Thoracic aorta (tissue), 2 donors: ENCODE measurements around the gene PLSCR4. TPM values are rescaled to one million over a fixed set of nuclear protein-coding genes. Genes with fewer than 3 reads are reported as not detected.

Experiments
- ATAC-seq: fragments of 150-250 bp; one replicate; pipeline ENCODE4 v1.8.0; 2017; ENCODE audit warnings: low read depth; ENCODE audit not compliant: insufficient number of reproducible peaks, low FRiP score
- DNase-seq: peaks from one replicate; pipeline ENCODE4 v3.0.0-alpha.2; 2020; ENCODE audit warnings: low spot score
- H3K27ac ChIP-seq, 2 donors: fragments of 200-600 bp; sonication (generic); 1 replicate in 1 of 2; 2 replicates in 1 of 2; pipeline ENCODE4 v1.5.1; 2016; ENCODE audit warnings: mild to moderate bottlenecking in 2 of 2, moderate library complexity in 2 of 2
- H3K27me3 ChIP-seq: fragments of 200-600 bp; sonication (generic); replicated peaks from 2 replicates; pipeline ENCODE4 v1.6.0; 2016; ENCODE audit warnings: mild to moderate bottlenecking; ENCODE audit not compliant: insufficient read depth
- H3K36me3 ChIP-seq: fragments of 200-600 bp; sonication (generic); one replicate; pipeline ENCODE4 v1.5.1; 2016
- H3K4me1 ChIP-seq, 2 donors: fragments of 200-600 bp; sonication (generic); 1 replicate in 1 of 2; 2 replicates in 1 of 2; pipeline versions ENCODE4 v1.5.1 to v1.6.0; 2016; ENCODE audit warnings: low read depth in 2 of 2, mild to moderate bottlenecking in 1 of 2; ENCODE audit not compliant: control insufficient read depth in 1 of 2
- H3K4me3 ChIP-seq: fragments of 200-600 bp; sonication (generic); 2 replicates; pipeline ENCODE4 v1.5.1; 2016; ENCODE audit warnings: mild to moderate bottlenecking
- H3K9me3 ChIP-seq: fragments of 200-600 bp; sonication (generic); 2 replicates; pipeline ENCODE4 v1.5.1; 2016
- total RNA-seq, 2 donors: library from RNA; depleted of rRNA; stranded (reverse); fragments of >200 nt; gene quantifications; one replicate each; pipeline versions ENCODE4 v1.1.0 to v1.2.3, GENCODE V29; 2016
- TF ChIP-seq, protein P1 (sequence below): fragments of 200-600 bp; sonication (generic); IDR thresholded peaks from one replicate; pipeline ENCODE4 v1.5.1; 2019; ENCODE audit warnings: antibody characterized with exemption

Gene PLSCR4
- total RNA-seq, 2 donors from 2014 or later: 115 to 148 TPM

DNA sequence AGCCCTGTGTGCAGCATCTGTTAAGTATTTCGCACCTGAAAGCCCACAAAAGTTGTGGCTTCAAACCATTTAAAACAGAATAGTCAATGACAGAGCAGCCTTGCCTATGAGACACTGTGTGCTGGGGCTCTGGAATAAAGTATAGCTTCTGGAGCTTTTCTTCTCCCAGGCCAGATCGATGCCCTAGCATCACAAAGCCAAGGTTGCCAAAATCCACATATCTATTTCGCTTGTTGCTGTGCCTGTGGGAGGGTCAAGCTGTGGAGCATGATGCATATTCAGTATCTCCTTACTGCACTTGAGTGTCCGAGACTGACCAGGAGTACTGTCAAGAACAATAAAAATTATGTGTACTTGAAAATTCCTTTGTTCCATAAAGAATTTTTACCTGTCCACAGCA lies 97.5 kb downstream of the PLSCR4 start:
- TF ChIP-seq, protein P1, sequence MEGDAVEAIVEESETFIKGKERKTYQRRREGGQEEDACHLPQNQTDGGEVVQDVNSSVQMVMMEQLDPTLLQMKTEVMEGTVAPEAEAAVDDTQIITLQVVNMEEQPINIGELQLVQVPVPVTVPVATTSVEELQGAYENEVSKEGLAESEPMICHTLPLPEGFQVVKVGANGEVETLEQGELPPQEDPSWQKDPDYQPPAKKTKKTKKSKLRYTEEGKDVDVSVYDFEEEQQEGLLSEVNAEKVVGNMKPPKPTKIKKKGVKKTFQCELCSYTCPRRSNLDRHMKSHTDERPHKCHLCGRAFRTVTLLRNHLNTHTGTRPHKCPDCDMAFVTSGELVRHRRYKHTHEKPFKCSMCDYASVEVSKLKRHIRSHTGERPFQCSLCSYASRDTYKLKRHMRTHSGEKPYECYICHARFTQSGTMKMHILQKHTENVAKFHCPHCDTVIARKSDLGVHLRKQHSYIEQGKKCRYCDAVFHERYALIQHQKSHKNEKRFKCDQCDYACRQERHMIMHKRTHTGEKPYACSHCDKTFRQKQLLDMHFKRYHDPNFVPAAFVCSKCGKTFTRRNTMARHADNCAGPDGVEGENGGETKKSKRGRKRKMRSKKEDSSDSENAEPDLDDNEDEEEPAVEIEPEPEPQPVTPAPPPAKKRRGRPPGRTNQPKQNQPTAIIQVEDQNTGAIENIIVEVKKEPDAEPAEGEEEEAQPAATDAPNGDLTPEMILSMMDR: no peak
- DNase-seq (no peak), ATAC-seq (no peak)
- no peaks in the 10 kb centered on the region for H3K9me3 ChIP-seq
- H3K36me3 ChIP-seq: no peaks in the 10 kb centered on the region
- peak overlapping the region; percentile 61 to 98 for H3K27ac ChIP-seq
- no peaks in the 10 kb centered on the region for H3K27me3 ChIP-seq
- peaks cover 42 to 69% of the 10 kb centered on the region in 2 donors for H3K4me1 ChIP-seq
- H3K4me3 ChIP-seq: peak overlapping the region; percentile 56

DNA sequence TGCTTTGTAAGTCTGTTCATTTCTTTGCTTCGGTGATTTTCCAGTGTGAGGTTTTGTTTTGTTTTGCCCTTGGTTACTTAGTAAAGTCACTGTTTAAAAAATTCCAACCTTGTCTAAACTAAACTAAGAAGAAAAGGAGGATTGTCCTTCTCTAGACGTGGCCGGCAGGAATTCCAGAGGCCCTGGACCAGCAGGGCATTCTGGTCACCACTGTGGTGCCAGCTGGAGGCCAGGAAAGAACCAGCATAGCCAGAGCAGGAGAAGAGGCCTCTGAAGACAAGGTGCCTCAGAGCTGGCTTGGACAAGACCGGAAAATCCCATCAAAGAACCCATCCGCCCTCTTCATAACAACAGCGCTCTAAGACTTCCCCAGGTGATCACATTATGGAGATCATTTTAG lies 98.1 kb downstream of the PLSCR4 start:
- no peak for ATAC-seq
- Histone ChIP-seq H3K27me3 (no peaks in the 10 kb centered on the region), H3K9me3 (no peaks in the 10 kb centered on the region), H3K36me3 (no peaks in the 10 kb centered on the region), H3K4me3 (peak overlapping the region; percentile 56), H3K4me1 (peaks cover 47 to 73% of the 10 kb centered on the region in 2 donors), H3K27ac (peak overlapping the region; percentile 61 to 98)
- TF ChIP-seq, protein P1: no peak
- DNase-seq: no peak

DNA sequence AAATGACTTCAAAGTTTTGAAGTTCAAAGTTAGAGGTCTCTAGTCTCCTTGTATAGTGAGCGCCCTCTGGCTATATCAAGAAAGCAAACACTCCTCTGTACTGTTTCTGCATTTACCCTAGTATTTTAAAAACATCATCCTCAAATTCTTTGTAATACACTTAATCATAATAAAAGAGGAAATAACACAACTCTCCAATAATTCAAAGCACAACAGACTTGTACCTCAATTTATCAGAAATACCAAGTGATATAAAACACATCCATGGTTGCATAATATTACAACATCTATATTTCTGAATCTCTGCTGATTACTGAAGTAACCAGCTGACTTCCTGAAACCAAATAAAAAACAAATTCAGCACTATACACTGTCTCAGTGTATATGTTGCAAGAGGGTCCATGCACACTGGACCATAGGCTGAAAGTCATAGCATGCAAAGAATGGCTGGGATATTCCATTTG lies 102.4 kb downstream of the PLSCR4 start:
- Histone ChIP-seq H3K4me1 (peaks cover 55 to 84% of the 10 kb centered on the region in 2 donors), H3K36me3 (no peaks in the 10 kb centered on the region), H3K27ac (peak overlapping the region in 1 of 2 donors; percentile 28), H3K9me3 (no peaks in the 10 kb centered on the region), H3K4me3 (no peak overlapping the region), H3K27me3 (no peaks in the 10 kb centered on the region)
- DNase-seq (no peak), ATAC-seq (no peak)
- TF ChIP-seq, protein P1: no peak

DNA sequence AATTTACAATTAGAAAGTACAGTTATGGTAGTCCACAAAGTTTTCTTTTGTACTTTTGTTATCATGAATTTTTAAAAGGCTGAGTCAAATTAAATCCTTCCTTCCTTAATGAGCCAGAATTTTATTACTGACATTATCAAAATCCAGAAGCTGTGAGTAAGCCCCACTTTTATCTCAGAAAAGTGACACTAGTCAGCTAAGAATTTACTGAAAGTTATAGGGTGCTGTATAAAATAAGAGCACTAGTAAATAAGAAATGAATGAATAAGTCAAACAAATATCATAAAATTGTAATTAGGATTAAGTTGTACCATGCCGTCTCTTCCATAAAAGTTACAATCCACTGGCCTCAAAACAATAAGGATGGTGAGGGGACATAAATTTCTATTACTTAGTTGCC lies 105.3 kb downstream of the PLSCR4 start:
- DNase-seq (no peak), ATAC-seq (no peak)
- peaks cover 53 to 85% of the 10 kb centered on the region in 2 donors for H3K4me1 ChIP-seq
- no peaks in the 10 kb centered on the region for H3K36me3 ChIP-seq
- TF ChIP-seq, protein P1: no peak
- H3K27me3 ChIP-seq: no peaks in the 10 kb centered on the region
- no peaks in the 10 kb centered on the region for H3K9me3 ChIP-seq
- no peak overlapping the region for H3K27ac ChIP-seq
- no peak overlapping the region for H3K4me3 ChIP-seq

DNA sequence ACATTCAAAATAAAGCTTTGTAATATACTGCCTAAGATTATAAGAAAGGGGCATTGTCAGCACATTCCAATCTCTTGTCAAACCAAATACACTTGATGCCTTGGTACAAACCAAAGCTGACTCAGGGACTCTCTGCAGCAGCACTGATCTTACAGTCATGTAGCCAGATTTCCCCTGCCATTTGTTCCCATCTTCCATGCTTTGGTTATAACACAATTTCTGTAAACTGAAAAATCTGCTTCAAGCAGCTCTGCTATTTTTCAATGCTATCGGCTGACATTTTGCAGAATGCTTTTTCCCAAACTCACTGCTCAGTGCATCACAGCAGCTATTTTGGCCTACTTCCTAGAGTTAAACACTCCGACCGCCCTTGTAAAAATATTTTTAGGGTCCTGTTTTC lies 108.1 kb downstream of the PLSCR4 start:
- TF ChIP-seq, protein P1: no peak
- peak overlapping the region; percentile 48 for H3K4me3 ChIP-seq
- no peak for ATAC-seq

More for the DNA sequence above, 108.1 kb downstream of the PLSCR4 start:
- DNase-seq: no peak
- Histone ChIP-seq H3K9me3 (no peaks in the 10 kb centered on the region), H3K36me3 (no peaks in the 10 kb centered on the region), H3K27ac (peak overlapping the region in 1 of 2 donors; percentile 49), H3K27me3 (no peaks in the 10 kb centered on the region), H3K4me1 (peaks cover 59 to 91% of the 10 kb centered on the region in 2 donors)

Other genes starting within 250 kb of the PLSCR4 start
- gene PLOD2, start 89.9 kb downstream of the PLSCR4 start, total RNA-seq: 10 to 100 TPM; 42.8 to 92.6 TPM
- gene PLSCR2, start 218.5 kb upstream of the PLSCR4 start, total RNA-seq: 1 to 10 TPM in 1 of 2 donors, not detected in 1; 2.9 TPM